Fibroblast of lung (primary cell): Measurements from ENCODE around the gene FAM174A.

Experiments
- EZH2 ChIP-seq: IDR thresholded peaks from 2 replicates; pipeline ENCODE4 v1.5.1; 2012; ENCODE audit warnings: low read length, control low read depth, mild to moderate bottlenecking; ENCODE audit errors: missing control alignments
- TF ChIP-seq, protein P1 (sequence below), 2 donors: IDR thresholded peaks in 1 of 2; conservative IDR thresholded peaks in 1 of 2; 1 replicate in 1 of 2; 2 replicates in 1 of 2; pipeline ENCODE4 v1.5.1; 2011 to 2012; ENCODE audit warnings: low read length in 2 of 2, control low read depth in 1 of 2, inconsistent platforms in 1 of 2, low read depth in 1 of 2, mild to moderate bottlenecking in 1 of 2

DNA sequence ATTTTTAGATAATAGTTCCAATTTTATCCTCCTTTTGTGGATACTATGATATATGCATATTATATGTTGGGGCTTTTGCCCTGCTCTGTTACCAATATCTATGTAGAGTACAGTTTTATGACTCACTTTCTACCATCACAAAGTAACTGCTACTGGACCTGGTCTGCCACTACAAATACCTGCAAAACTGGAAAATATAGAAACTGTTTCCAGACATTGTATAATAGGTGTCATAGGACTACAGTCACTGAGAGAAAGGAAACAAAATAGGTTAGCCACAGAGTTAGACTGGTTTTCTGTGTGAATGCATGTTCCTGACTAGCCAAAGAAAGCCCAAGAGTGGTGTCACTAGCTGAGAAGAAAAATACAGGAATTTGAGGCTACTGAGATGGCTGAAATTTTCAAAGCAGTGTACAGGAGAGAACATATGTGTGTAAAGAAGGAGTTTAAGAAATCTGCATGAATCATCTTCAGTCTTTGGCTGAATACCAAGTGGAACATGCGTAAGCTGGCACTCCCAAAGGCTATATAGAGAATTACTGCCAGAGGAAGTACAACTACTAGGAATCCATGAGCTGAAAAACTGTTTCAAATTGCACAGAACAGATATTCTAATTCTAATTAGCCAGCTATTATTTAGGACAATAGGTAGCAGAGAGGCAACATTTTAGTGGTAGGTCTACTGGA, 29.0 kb upstream of the FAM174A start:
- TF ChIP-seq, protein P1, sequence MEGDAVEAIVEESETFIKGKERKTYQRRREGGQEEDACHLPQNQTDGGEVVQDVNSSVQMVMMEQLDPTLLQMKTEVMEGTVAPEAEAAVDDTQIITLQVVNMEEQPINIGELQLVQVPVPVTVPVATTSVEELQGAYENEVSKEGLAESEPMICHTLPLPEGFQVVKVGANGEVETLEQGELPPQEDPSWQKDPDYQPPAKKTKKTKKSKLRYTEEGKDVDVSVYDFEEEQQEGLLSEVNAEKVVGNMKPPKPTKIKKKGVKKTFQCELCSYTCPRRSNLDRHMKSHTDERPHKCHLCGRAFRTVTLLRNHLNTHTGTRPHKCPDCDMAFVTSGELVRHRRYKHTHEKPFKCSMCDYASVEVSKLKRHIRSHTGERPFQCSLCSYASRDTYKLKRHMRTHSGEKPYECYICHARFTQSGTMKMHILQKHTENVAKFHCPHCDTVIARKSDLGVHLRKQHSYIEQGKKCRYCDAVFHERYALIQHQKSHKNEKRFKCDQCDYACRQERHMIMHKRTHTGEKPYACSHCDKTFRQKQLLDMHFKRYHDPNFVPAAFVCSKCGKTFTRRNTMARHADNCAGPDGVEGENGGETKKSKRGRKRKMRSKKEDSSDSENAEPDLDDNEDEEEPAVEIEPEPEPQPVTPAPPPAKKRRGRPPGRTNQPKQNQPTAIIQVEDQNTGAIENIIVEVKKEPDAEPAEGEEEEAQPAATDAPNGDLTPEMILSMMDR (conservative IDR thresholded peaks at IDR 0.05 in 1 of 2, IDR thresholded peaks at IDR 0.05 in 1 of 2; ENCODE audit: low read depth in 1 of 2, low read length in 2 of 2): peak in 1 of 2 donors; percentile 36
- no peak for TF ChIP-seq EZH2
